ENCODE data around the gene SPTLC2.

SPTLC2 gene

GRCh38 chr14:77469067-77469505 lies 147.4 kb downstream of the SPTLC2 start:
- no peak for DNase-seq (ENCODE audit: low read depth)

- no peak for DNase-seq (ENCODE audit: low read depth)
These were observed 148.6 kb downstream of the SPTLC2 start for GRCh38 chr14:77467801-77468200.

GRCh38 chr14:77459072-77459723 lies 157.2 kb downstream of the SPTLC2 start:
- DNase-seq (ENCODE audit: low read depth), result peak; percentile 41

- peak; percentile 16 for DNase-seq (ENCODE audit: low read depth)
These were observed 158.0 kb downstream of the SPTLC2 start for GRCh38 chr14:77458249-77458950.

DNA sequence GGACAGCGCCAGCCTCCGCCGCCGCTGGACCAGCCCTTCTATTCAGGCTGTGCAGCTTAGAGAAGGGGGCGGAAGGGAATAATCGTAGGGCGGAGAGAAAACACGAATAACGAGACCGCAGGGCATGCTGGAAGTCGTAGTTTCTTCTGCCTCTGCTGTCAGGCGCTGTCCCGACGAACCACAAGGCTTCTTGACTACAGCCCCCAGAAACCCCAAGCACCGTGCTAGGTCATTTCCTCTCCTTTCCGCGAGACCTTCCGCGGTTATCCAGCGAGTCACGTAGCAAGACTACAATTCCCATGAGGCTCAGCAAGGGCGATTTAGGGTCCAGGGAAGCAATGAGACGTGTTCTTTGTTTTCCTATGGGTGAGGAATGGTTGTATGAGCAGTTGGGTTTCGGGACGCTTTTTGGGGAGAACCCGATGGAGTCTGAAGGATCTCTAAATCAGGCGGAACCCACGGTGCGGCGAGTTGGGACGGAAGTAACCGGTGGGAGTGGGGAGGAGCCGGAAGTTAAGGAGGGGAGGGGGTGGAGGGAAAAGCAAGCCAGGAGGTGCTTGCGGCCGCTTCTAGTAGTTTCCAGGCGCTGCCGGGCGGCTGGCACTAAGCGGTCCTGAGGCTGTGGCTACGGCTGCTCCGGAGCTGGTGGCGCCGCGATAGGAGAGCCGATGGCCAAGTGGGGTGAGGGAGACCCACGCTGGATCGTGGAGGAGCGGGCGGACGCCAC lies 158.8 kb downstream of the SPTLC2 start, which contains the start of the genes AHSA1 and VIPAS39:
Gene AHSA1 (plus strand): TSS at position 572 of the 727 bp plus-strand sequence. CDS start 97 bp downstream, at position 669.
Gene VIPAS39 (minus strand): TSS at position 80 of the 727 bp plus-strand sequence. CDS start 3,499 bp downstream, outside the sequence.
- DNase-seq (ENCODE audit: low read depth), result peak; percentile 83

DNA sequence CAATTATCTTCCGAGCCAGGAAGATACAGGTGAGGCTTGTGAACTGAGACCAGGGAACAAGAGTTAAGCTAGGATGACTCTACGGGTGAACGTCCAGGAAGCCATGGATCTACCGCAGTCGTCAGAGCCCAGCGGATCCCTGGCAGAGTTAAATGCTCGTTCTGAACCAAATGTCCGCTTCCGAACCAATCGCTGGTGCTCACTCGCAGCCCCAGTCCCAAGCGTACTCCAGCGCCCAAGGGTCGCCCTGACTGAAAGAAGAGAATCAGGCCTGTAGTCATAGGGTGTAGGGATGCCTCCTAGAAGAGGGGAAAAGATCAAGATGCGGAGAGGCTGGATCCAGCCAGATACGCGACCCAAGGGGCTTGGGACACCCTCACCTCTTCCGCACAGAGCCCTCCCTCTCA lies 159.3 kb downstream of the SPTLC2 start:
- DNase-seq (ENCODE audit: low read depth), result peak; percentile 2

Data from stimulated activated CD8-positive, alpha-beta memory T cell treated with anti-CD3 and anti-CD28 coated beads, Interleukin-4, amount 100 ng/mL, for 24 hours (primary cell).